Uterus (tissue), 4 donors: ENCODE measurements around the gene AGBL5. TPM values are rescaled to one million over a fixed set of nuclear protein-coding genes. Genes with fewer than 3 reads are reported as not detected.

Experiments used
- DNase-seq, 2 donors: peaks; one replicate each; pipeline ENCODE4 v3.0.0-alpha.2; 2019 to 2020
- H3K27ac ChIP-seq, 2 donors: fragments of 200-600 bp; sonication (generic); 1 replicate in 1 of 2; 2 replicates in 1 of 2; pipeline ENCODE4 v1.5.1; 2016 to 2018
- H3K27me3 ChIP-seq, 2 donors: fragments of 200-600 bp; sonication (generic); one replicate each; pipeline ENCODE4 v1.5.1; 2018 to 2019; ENCODE audit warnings: control low read depth in 1 of 2
- H3K36me3 ChIP-seq, 2 donors: fragments of 200-600 bp; sonication (generic); one replicate each; pipeline ENCODE4 v1.5.1; 2019; ENCODE audit warnings: control low read depth in 1 of 2
- H3K4me1 ChIP-seq, 2 donors: fragments of 200-600 bp; sonication (generic); one replicate each; pipeline ENCODE4 v1.5.1; 2018 to 2019; ENCODE audit warnings: control low read depth in 1 of 2
- H3K4me3 ChIP-seq, 2 donors: fragments of 200-600 bp; sonication (generic); 1 replicate in 1 of 2; 2 replicates in 1 of 2; pipeline ENCODE4 v1.5.1; 2018 to 2019; ENCODE audit warnings: mild to moderate bottlenecking in 1 of 2
- H3K9me3 ChIP-seq, 2 donors: fragments of 200-600 bp; sonication (generic); one replicate each; pipeline ENCODE4 v1.5.1; 2019; ENCODE audit warnings: control low read depth in 1 of 2
- CTCF ChIP-seq, 4 experiments: fragments of 200-600 bp in 2 of 4; fragments of 450-650 bp in 2 of 4; sonication (generic) in 2 of 4; IDR thresholded peaks; one replicate each; pipeline ENCODE4 v1.5.1; 2016 to 2019; ENCODE audit warnings: antibody characterized with exemption in 4 of 4, mild to moderate bottlenecking in 2 of 4, moderate library complexity in 1 of 4
- POLR2A ChIP-seq, 2 donors: fragments of 450-650 bp; IDR thresholded peaks; one replicate each; pipeline ENCODE4 v1.6.1; 2016; ENCODE audit warnings: antibody characterized with exemption in 2 of 2, mild to moderate bottlenecking in 1 of 2, moderate library complexity in 1 of 2
- intact Hi-C: fragments of 100-400 bp; cut with DNase I; formaldehyde crosslinking; loops from one replicate; pipeline ENCODE4 v1.15.1; 2023; ENCODE audit warnings: low total_unique reads
- total RNA-seq, 4 donors: library from RNA; depleted of rRNA in 3 of 4; stranded (reverse); fragments of >200 nt in 3 of 4; gene quantifications; one replicate each; pipeline versions ENCODE4 v1.1.0 to v1.2.4, GENCODE V29; 2014 to 2023
- donor health status: DM: yes; HTN: yes; CAD: no.

The AGBL5 gene
- total RNA-seq, 4 donors from 2014 or later = 0.77 to 26.2 (median 10.8) TPM

GRCh38 chr2:27058210-27058609, 6.7 kb downstream of the AGBL5 start:
- no peak for TF ChIP-seq CTCF (IDR thresholded peaks at IDR 0.05)
- TF ChIP-seq POLR2A (IDR thresholded peaks at IDR 0.05) = no peak
- Histone ChIP-seq H3K27ac (no peak overlapping the region), H3K36me3 (no peaks in the 10 kb centered on the region), H3K27me3 (no peaks in the 10 kb centered on the region), H3K4me1 (no peaks in the 10 kb centered on the region), H3K9me3 (no peaks in the 10 kb centered on the region), H3K4me3 (no peak overlapping the region)
- intact Hi-C loops = no loop called here
- DNase-seq = no peak

DNA sequence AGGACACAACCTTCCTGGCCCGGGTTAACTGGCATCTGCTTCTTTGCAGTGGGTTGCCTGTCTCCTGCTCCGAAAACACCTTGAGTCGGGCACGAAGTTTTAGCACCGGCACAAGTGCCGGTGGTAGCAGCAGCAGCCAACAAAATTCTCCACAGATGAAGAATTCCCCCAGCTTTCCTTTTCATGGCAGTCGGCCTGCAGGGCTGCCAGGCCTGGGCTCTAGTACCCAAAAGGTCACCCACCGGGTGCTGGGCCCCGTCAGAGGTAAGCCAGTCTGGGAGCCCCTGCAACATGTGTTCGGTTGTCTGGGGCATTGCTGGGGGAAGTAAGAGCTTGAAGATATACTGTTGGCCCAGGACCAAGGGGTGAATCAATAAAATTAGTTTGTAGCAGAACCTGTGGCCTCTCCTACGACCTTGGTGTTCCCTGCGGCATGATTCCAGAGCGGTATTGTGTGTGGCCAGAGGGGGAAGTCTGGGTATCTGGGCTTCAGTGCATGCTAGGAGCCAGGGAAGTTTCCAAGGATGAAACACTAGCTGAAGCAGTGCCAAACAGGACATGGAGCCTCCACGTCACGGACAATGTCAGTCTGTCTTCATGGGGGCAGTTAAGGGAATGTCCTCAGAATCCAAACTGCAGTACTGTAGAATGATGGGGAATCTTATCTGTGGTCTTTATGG, 7.8 kb downstream of the AGBL5 start:
- intact Hi-C loops = no loop called here
- no peaks in the 10 kb centered on the region for H3K36me3 ChIP-seq
- TF ChIP-seq CTCF (IDR thresholded peaks at IDR 0.05) = no peak
- no peak for TF ChIP-seq POLR2A (IDR thresholded peaks at IDR 0.05)
- no peaks in the 10 kb centered on the region for H3K27me3 ChIP-seq
- no peaks in the 10 kb centered on the region for H3K4me1 ChIP-seq
- no peak for DNase-seq
- no peaks in the 10 kb centered on the region for H3K9me3 ChIP-seq
- no peak overlapping the region for H3K4me3 ChIP-seq
- no peak overlapping the region for H3K27ac ChIP-seq

DNA sequence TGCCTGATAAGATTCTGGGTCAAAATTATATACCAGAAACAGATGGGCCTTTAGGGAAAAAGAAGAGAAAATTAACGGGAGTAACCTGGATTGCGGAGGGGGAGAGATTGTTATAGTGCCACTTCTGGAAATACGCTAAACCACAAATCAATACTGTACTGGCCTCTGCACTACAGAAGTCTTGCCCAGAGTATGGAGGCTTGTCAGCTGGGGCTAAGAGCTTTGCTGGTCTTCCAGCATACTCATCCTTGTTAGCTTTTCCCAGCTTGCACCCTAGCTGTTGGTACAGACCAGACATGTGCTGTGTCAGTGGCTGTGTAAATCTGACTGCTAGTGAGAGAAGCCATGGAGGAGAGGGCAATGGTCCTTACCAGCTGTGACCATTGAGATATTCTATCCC, 8.9 kb downstream of the AGBL5 start:
- no peaks in the 10 kb centered on the region for H3K4me1 ChIP-seq
- H3K27ac ChIP-seq = no peak overlapping the region
- no peaks in the 10 kb centered on the region for H3K9me3 ChIP-seq
- intact Hi-C loops = no loop called here
- H3K36me3 ChIP-seq = no peaks in the 10 kb centered on the region
- no peak overlapping the region for H3K4me3 ChIP-seq
- DNase-seq = no peak
- no peaks in the 10 kb centered on the region for H3K27me3 ChIP-seq
- no peak for TF ChIP-seq POLR2A (IDR thresholded peaks at IDR 0.05)

DNA sequence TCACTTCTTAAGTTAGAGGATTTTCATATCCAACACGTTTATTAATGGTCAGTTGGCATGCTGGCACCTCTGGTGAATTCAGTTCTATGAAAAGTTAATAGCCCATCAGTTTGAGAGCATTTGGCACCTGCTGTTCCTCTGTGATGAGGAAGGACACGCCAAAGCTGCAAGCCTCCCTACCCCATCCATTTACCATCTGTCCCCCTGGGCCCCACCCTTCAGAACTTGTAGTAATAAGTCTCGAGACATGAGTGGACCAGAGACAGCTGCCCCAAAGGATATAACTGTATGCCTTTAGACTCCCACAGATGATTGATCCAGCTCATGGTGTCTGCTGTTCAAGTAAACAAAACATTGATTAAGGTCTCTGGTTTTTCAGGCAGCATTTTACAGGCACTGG, 13.7 kb downstream of the AGBL5 start:
- Histone ChIP-seq H3K36me3 (no peaks in the 10 kb centered on the region), H3K4me3 (no peak overlapping the region), H3K4me1 (peaks cover 5 to 8% of the 10 kb centered on the region in 2 donors), H3K9me3 (no peaks in the 10 kb centered on the region), H3K27ac (no peak overlapping the region), H3K27me3 (no peaks in the 10 kb centered on the region)
- intact Hi-C loops = no loop called here
- TF ChIP-seq POLR2A (IDR thresholded peaks at IDR 0.05) (no peak), CTCF (IDR thresholded peaks at IDR 0.05) (no peak)
- no peak for DNase-seq

- Histone ChIP-seq H3K9me3 (no peaks in the 10 kb centered on the region), H3K4me3 (no peak overlapping the region), H3K27me3 (no peaks in the 10 kb centered on the region), H3K36me3 (no peaks in the 10 kb centered on the region), H3K4me1 (peaks cover 5 to 10% of the 10 kb centered on the region in 2 donors), H3K27ac (no peak overlapping the region)
- no peak for TF ChIP-seq POLR2A (IDR thresholded peaks at IDR 0.05)
- no peak for TF ChIP-seq CTCF (IDR thresholded peaks at IDR 0.05)
- intact Hi-C loops = no loop called here
- no peak for DNase-seq
These were observed 15.9 kb downstream of the AGBL5 start for GRCh38 chr2:27067385-27067784.

DNA sequence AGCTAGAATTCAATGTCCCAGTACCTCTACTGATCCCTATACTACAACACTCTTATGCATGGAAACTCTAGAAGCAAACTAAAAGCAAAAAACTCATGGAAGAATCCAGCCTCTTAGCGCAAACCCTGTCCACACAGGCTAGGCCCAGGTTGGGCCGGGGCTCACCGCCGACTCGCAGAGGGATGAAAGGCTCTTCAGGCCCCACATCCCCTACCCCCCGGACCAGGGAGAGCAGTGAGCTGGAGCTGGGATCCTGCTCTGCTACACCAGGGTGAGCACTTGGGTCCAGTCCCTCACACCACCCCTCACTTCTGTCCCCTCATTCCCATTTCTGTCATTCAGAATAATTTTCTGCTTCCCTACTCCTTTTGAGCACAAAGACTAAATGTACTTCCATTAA, 18.0 kb downstream of the AGBL5 start:
- Histone ChIP-seq H3K27ac (no peak overlapping the region), H3K4me3 (no peak overlapping the region), H3K36me3 (no peaks in the 10 kb centered on the region), H3K9me3 (no peaks in the 10 kb centered on the region), H3K4me1 (peaks cover 5 to 10% of the 10 kb centered on the region in 2 donors), H3K27me3 (no peaks in the 10 kb centered on the region)
- intact Hi-C loops = no loop called here
- no peak for DNase-seq
- no peak for TF ChIP-seq POLR2A (IDR thresholded peaks at IDR 0.05)
- no peak for TF ChIP-seq CTCF (IDR thresholded peaks at IDR 0.05)
